ENCODE results near the gene TEAD1.
A peak's percentile ranks its signal among the peaks of the same experiment; 100 is the strongest.

DNA sequence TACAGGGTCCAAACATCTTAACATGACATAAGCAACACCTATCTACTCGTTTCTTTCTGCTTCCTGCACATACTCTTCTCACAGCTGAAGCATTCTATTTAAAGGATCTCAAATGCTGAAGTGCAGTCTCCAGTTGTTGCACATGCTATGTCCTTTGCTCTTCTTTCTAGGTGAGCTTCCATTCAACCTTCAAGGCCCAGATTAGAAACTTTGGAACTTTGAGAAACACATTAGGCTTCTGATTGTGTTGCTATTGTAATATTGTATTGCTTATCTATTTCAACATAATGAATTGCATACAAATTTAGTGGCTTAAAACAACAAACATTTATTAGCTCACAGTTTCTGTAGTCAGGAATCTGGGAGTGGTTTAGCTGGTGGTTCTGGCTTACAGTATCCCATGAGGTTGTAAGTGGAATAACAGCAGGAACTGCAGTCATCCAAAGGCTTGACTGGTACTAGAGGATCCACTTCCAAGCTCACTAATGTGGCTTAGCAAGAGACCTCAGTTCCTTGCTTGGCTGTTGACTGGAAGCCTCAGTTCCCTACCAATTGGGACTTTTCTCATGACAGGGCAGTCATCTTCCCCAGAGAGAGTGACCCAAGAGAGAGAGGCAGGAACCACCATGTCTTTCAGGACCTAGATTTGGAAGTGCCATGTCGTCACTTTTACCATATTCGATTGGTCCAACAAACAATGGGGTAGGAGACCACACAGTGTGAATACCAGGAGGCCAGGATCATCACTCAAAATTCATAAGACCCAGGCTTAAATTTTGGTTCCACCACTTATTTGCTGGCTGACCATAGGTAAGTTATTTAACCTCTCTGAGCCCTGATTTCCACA, 307.7 kb downstream of the TEAD1 start:
- TF ChIP-seq CTCF (conservative IDR thresholded peaks at IDR 0.05 in 1 of 2, IDR thresholded peaks at IDR 0.05 in 1 of 2; ENCODE audit: low read depth in 1 of 2, low read length in 2 of 2) (peak in 1 of 2 donors; percentile 5), EZH2 (IDR thresholded peaks at IDR 0.05; ENCODE audit: low read length, missing control alignments) (no peak)

Data from fibroblast of lung (primary cell).